GM21360 (cell line): ENCODE results near the gene CNPY2.
"Not testable (repeated sequence)": the region's sequence is repeated elsewhere in the genome, so short reads cannot be mapped to it uniquely, and the experiment has no call there.

ENCODE experiments used
- ATAC-seq: cut with Tn5 transposase; IDR thresholded peaks from one replicate; pipeline ENCODE4 v1.9.1; 2021; ENCODE audit warnings: mild to moderate bottlenecking, moderate library complexity; ENCODE audit not compliant: unreplicated experiment

The CNPY2 gene

DNA sequence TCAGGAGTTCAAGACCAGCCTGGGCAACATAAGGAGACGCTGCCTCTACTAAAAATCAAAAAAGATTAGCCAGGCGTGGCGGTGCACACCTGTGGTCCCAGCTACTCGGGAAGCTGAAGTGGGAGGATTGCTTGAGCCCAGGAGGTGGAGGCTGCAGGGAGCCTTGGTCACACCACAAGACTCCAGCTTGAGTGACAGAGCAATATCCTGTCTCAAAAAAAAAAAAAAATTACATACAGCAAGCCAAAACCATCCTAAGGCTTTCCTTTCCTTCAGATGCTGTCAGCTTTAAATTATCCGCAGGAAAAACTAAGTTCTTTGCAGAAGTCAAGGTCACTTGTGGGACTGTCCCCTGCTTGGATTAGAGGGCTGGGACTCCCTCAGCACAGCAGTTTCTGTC lies 17.0 kb downstream of the CNPY2 start:
- ATAC-seq = no peak

GRCh38 chr12:56297400-56297799 lies 18.4 kb downstream of the CNPY2 start:
- no peak for ATAC-seq

- ATAC-seq = no peak
Measured at GRCh38 chr12:56296295-56296694, 19.5 kb downstream of the CNPY2 start.

GRCh38 chr12:56293795-56294194 lies 22.0 kb downstream of the CNPY2 start:
- ATAC-seq = no peak

DNA sequence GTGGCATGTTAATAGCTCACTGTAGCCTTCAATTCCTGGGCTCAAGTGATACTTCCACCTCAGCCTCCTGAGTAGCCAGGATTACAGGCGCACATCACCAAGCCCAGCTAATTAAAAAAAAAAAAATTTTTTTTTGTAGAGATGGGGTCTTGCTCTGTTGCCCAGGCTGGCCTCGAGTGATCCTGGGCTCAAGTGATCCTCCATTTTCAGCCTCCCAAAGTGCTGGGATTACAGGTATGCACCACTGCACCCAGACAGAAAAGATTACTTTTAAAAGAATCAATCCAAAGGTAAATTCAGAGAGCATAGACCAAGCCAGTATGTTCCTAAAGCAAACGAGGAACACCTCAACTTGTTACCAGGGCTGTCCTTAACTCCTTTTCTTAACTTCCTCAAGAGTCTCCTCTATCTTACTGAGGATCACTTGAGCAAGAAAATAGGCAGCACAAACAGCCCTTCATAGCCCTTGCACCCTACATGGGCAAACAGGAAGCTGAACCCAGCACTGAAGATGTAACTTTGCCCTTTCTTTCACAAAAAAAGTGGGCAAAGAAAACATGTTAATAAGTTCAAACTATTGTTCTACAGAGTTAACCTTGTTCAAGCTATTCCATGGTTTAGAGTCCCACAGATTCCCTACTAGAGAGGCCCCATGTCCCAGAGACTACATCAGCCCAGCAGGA lies 26.9 kb downstream of the CNPY2 start:
- ATAC-seq = no peak

GRCh38 chr12:56286044-56286830 lies 29.6 kb downstream of the CNPY2 start:
- no peak for ATAC-seq

DNA sequence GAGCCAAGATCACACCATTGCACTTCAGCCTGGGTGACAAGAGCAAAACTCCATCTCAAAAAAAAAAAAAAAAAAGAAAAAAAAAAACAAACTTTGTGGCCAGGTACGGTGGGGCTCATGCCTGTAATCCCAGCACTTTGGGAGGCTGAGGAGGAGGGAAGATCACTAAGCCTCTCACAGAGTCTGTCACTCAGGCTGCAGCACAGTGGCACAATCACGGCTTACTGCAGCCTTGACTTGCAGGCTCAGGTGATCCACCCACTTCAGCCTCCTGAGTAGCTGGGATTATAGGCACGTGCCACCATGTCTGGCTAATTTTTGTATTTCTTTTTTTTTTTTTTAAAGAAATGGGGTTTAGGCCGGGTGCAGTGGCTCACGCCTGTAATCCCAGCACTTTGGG lies 31.5 kb downstream of the CNPY2 start:
- ATAC-seq = not testable (repeated sequence)

GRCh38 chr12:56282579-56282978 lies 33.2 kb downstream of the CNPY2 start:
- ATAC-seq = no peak

- ATAC-seq = no peak
Measured at GRCh38 chr12:56282030-56282429, 33.8 kb downstream of the CNPY2 start.

DNA sequence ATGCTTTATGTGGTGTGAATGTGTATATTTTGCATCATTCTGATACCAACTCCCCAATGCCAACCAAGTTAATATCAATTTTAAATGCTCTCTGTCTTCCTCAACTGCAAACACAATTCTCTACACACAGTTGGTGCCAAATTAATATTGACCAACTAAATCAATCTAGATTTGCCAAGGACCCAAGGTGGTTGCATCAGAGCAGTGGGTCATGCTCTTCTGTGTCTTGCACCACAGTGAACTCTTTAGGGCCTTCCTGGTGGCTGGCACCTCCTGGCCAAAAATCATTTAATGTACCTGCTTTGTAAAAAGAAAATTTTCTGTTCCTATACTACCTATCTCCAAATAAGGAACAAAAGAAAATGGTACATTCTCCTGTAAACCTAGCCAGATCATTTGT lies 34.9 kb downstream of the CNPY2 start:
- no peak for ATAC-seq

GRCh38 chr12:56278905-56279304 lies 36.9 kb downstream of the CNPY2 start:
- ATAC-seq = no peak

DNA sequence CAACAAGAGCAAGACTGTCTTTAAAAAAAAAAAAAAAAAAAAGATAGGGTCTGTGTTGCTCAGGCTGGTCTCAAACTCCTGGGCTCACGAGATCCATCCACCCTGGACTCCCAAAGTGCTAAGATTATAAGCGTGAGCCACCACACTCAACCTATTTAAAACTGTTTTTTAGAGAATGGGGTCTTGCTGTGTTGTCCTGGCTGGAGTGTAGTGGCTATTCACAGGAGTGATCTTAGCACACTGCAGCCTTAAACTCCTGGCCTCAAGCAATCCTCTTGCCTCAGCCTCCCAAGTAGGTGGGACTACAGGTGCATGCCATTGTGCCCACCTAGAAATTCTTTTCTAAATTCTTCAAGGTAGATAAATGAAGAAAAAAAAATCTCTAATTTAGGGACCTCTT lies 41.5 kb downstream of the CNPY2 start:
- no peak for ATAC-seq

DNA sequence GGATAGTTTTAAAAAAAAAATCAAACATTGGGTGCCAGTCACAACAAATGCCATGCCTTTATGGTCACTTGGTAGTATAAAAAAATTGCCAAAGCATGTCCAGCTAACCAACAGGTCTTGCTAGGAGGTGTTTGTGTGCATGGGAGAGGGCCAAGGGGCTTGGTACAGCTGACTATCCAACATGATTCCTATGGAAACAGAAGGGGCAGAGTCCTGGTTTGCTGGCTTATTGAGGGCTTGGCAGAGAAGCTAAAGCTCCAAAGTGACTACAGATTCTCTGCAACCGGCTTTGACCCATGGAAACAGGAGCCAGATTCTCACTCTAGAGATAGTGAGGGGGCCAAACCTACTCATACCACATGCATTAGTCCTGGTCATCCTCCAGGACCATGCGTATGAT lies 43.3 kb downstream of the CNPY2 start:
- not testable (repeated sequence) for ATAC-seq

- no peak for ATAC-seq
Measured at GRCh38 chr12:56271031-56271430, 44.8 kb downstream of the CNPY2 start.

DNA sequence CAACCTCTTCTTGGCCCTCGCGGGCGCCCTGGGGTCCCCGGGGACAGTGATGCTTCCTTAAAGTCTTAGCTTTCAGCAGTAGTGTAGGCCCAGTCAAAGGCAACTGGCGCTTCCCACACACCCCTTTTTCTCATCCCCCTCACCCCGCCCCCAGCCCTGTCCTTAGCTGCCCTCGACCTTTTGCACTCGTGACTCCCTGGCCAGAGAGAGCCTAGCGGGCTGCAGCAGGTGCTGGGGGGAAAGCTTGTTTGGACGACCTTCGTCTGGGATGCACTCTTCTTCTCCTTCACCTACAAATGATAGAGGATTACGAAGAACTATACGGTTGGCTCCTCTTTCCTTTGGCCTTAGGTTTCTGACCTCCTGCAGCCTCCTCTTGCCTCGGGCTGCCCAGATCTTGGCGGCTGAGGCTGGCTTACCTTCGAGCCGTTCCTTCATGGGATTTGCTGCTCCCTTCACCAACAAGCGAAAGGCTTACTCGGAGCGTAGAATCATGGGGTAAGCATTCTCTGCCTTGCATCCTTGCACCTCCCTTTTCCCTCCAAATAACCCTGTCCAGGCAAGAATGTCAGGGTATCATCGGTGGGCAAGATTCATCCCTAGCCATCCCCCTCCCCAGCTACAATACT lies 48.2 kb downstream of the CNPY2 start:
- peak; percentile 10 for ATAC-seq

- peak; percentile 82 for ATAC-seq
Measured at GRCh38 chr12:56266693-56267442, 48.9 kb downstream of the CNPY2 start, which contains the start of gene COQ10A. TSS of gene COQ10A (plus strand) at chr12:56266942. CDS start at chr12:56267119, 177 bp downstream.

GRCh38 chr12:56266068-56266692 lies 49.6 kb downstream of the CNPY2 start:
- not testable (repeated sequence) for ATAC-seq

- ATAC-seq = not testable (repeated sequence)
Measured at GRCh38 chr12:56262955-56263354, 52.8 kb downstream of the CNPY2 start.

DNA sequence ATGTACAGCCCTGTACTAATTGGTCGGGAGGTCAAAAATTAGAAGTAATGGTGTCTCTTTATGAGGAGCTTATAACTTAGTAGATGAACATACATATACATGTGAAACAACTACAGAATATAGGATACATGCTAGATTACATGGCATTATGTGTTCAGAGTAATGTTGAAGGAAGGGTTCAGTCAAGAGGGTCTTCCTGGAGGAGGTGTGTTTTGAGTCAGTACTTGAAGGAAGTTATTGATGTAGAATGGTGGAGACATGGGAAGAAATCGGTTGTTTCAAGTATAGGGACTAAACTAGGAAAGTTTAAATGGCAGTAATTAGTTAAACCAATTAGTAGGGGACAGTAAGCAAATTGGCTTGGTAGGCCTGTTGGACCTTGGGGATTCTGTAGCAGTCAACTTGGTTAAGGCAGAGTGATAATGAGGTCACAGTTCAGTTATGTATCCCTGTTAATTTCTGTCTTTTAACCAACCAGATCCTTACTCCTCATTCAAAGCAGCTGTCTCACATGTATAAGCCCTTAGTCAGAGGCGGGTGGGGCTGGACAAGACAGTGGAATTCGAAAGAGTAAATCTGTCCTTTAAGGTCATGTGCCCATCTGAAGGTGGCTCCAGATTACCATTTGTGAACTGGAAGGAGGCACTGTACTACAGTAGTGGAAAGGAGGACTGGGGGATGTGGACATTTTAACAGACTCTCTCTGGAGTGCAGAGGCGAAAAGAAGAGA lies 54.1 kb downstream of the CNPY2 start:
- no peak for ATAC-seq

DNA sequence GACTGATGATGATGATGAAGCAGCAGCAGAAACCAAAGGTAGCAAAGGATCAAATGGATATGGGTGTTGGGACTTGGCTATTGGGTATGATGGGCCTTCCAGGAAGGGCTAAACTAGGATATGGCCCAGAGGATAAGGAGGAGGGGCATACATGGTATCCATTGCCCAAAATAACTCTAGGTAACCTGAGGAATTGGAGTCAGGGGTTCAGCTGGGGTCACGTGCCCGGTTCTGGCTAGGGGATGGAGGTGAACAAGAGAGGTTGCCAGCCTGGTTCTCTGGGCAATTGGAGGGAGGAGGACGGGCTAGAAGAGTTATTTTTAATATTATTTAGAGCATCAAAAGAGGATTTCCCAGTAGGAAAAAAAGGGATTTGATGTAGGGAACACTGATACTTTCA lies 54.9 kb downstream of the CNPY2 start:
- ATAC-seq = no peak
